ENCODE measurements around the gene MED8. TPM values are rescaled to one million over a fixed set of nuclear protein-coding genes. Genes with fewer than 3 reads are reported as not detected.
A peak's percentile ranks its signal among the peaks of the same experiment; 100 is the strongest.

The MED8 gene
- total RNA-seq, 3 donors from 2014 or later, result 35.8 to 39.6 (median 38.3) TPM

- no peaks in the 10 kb centered on the region for H3K9me3 ChIP-seq
- DNase-seq, result no peak
- H3K4me1 ChIP-seq (ENCODE audit: low read depth), result peaks cover 7% of the 10 kb centered on the region
- H3K4me3 ChIP-seq, result no peak overlapping the region
- TF ChIP-seq CTCF (IDR thresholded peaks at IDR 0.05), result no peak
- H3K36me3 ChIP-seq (ENCODE audit: low read depth), result peaks cover 26% of the 10 kb centered on the region
- intact Hi-C loops (cut with DNase I, micrococcal nuclease), result no loop called here
- ATAC-seq, result no peak
Measured at GRCh38 chr1:43388613-43389012, 987 bp downstream of the MED8 start.

GRCh38 chr1:43387976-43388599 lies 1.5 kb downstream of the MED8 start:
- H3K4me3 ChIP-seq, result no peak overlapping the region
- no peak for DNase-seq
- TF ChIP-seq CTCF (IDR thresholded peaks at IDR 0.05), result no peak

GRCh38 chr1:43386676-43387075 lies 2.9 kb downstream of the MED8 start:
- no peak for ATAC-seq
- peaks cover 7% of the 10 kb centered on the region for H3K4me1 ChIP-seq (ENCODE audit: low read depth)
- intact Hi-C loops (cut with DNase I, micrococcal nuclease), result no loop called here
- H3K36me3 ChIP-seq (ENCODE audit: low read depth), result peaks cover 26% of the 10 kb centered on the region
- no peak for TF ChIP-seq CTCF (IDR thresholded peaks at IDR 0.05)
- H3K9me3 ChIP-seq, result no peaks in the 10 kb centered on the region
- no peak overlapping the region for H3K4me3 ChIP-seq
- no peak for DNase-seq

More at GRCh38 chr1:43387976-43388599, 1.5 kb downstream of the MED8 start:
- no peak for ATAC-seq
- peaks cover 26% of the 10 kb centered on the region for H3K36me3 ChIP-seq (ENCODE audit: low read depth)
- H3K9me3 ChIP-seq, result no peaks in the 10 kb centered on the region
- intact Hi-C loops (cut with DNase I, micrococcal nuclease), result no loop called here
- peaks cover 7% of the 10 kb centered on the region for H3K4me1 ChIP-seq (ENCODE audit: low read depth)

DNA sequence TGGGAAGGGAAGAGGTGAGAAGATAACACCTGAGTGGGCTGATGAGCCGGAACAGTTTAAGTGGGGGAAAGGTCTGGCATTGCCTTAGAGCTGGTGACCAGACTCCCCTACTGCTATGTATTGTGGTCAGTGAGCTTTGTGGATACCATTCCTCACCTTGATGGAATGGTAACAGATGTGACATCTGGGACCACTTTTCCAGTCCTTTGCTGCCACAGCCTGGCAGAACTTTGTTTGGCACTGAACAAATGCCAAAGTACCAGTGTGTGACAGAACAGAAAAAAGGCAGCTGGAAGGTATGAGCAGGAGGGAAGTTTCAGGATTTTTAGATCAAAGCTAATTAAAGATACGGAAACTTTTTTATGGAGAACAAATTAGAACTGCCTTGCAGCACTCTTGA lies 6.2 kb downstream of the MED8 start:
- intact Hi-C loops (cut with DNase I, micrococcal nuclease), result no loop called here
- H3K9me3 ChIP-seq, result no peaks in the 10 kb centered on the region
- H3K36me3 ChIP-seq (ENCODE audit: low read depth), result peaks cover 23% of the 10 kb centered on the region
- H3K4me3 ChIP-seq, result no peak overlapping the region
- H3K4me1 ChIP-seq (ENCODE audit: low read depth), result no peaks in the 10 kb centered on the region
- ATAC-seq (no peak), DNase-seq (no peak)
- TF ChIP-seq CTCF (IDR thresholded peaks at IDR 0.05), result no peak

DNA sequence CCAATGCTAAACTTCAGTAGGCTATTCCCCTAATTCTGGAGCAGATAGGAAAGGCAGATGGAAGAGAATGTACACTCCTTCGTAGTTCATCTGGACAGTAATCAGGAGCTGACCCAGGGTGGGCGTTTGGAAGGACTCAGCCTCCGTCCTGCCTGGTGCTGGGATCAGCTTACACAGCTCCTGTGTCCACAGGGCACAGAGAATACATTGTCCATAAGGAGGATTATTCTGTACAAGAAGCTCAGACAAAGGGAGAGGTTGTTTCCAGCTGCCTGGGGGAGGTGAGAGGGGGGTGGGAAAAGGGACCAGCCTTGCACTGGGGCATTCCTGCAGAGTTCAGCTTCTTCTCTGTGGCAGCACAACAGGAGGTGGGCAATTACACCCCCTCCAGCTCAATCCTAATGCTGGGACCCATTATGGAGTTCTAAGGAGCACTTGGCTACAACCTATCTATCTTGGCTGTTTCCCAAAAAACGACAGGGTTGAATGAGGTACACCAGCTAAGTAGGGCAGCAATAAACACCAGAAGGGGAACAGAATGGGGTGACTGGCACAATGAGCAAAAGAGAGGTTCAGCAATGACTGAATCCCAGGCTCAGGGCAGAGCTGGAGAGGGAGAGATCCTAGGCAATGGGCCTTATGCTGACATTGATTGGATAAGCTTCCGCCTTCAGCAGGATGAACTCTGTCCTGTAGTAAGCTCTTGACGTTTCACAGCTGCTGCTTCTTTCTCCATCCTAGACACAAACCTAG lies 7.4 kb downstream of the MED8 start:
- Histone ChIP-seq H3K4me1 (ENCODE audit: low read depth) (no peaks in the 10 kb centered on the region), H3K36me3 (ENCODE audit: low read depth) (peaks cover 23% of the 10 kb centered on the region), H3K9me3 (no peaks in the 10 kb centered on the region), H3K4me3 (no peak overlapping the region)
- ATAC-seq (peak; percentile 30), DNase-seq (no peak)
- TF ChIP-seq CTCF (IDR thresholded peaks at IDR 0.05), result no peak
- intact Hi-C loops (cut with DNase I, micrococcal nuclease), result no loop called here
